ENCODE data around the gene SPATS1. TPM values are rescaled to one million over a fixed set of nuclear protein-coding genes. Genes with fewer than 3 reads are reported as not detected.

SPATS1 gene
- total RNA-seq, 1 donor from 2014 or later: not detected

GRCh38 chr6:44363377-44363926 is 21.0 kb downstream of the SPATS1 start:
- no peaks in the 10 kb centered on the region for H3K36me3 ChIP-seq
- no peak overlapping the region for H3K27ac ChIP-seq
- H3K9me3 ChIP-seq: no peaks in the 10 kb centered on the region
- TF ChIP-seq CTCF (IDR thresholded peaks at IDR 0.05): no peak
- peaks cover 3% of the 10 kb centered on the region for H3K27me3 ChIP-seq
- DNase-seq (no peak), ATAC-seq (no peak)
- no peaks in the 10 kb centered on the region for H3K4me1 ChIP-seq
- H3K4me3 ChIP-seq: no peak overlapping the region
- intact Hi-C loops (cut with DNase I): no loop called here

DNA sequence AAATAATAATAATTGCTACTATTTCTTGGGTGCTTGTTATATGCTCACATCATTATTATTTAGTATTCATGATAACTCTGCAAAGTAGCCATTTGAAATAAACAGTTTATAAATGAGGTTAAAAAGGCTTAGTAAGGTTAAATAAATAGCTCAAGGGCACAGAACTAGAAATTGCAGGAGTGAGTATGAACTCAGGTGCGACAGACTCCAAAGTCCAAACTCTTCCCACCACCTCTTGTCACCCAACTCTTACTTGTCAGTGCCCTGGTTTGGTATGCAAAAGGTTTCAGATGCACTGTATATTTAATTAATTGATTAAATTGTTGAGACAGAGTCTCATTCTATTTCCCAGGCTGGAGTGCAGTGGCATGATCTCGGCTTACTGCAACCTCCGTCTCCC is 24.3 kb downstream of the SPATS1 start:
- intact Hi-C loops (cut with DNase I): no loop called here
- no peak for ATAC-seq
- Histone ChIP-seq H3K9me3 (no peaks in the 10 kb centered on the region), H3K4me1 (no peaks in the 10 kb centered on the region), H3K36me3 (no peaks in the 10 kb centered on the region), H3K27me3 (peaks cover 3% of the 10 kb centered on the region), H3K27ac (no peak overlapping the region), H3K4me3 (no peak overlapping the region)
- no peak for TF ChIP-seq CTCF (IDR thresholded peaks at IDR 0.05)
- no peak for DNase-seq

DNA sequence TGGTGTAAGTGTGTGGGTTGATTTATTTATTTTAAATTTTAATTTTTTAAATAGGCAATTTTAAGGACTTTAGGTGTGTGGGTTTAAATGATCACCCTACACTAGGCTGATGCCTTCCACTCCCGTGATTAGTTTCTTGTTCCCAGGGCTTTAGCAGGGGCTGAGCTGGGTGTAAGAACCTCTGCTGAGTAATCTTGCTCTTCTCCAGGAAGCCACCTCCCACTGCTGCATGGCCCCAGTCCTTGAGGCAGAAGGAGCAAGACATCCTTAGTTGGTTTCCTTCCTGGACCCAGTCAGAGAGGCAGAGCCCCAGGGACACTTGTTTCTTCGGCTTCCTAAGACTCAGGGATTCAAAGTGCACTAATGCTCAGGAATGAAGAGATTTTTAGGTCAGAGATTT is 25.2 kb downstream of the SPATS1 start:
- intact Hi-C loops (cut with DNase I): no loop called here
- H3K27ac ChIP-seq: no peak overlapping the region
- ATAC-seq (no peak), DNase-seq (no peak)
- peaks cover 3% of the 10 kb centered on the region for H3K27me3 ChIP-seq
- TF ChIP-seq CTCF (IDR thresholded peaks at IDR 0.05): no peak
- no peaks in the 10 kb centered on the region for H3K36me3 ChIP-seq
- no peaks in the 10 kb centered on the region for H3K4me1 ChIP-seq
- no peaks in the 10 kb centered on the region for H3K9me3 ChIP-seq
- no peak overlapping the region for H3K4me3 ChIP-seq

DNA sequence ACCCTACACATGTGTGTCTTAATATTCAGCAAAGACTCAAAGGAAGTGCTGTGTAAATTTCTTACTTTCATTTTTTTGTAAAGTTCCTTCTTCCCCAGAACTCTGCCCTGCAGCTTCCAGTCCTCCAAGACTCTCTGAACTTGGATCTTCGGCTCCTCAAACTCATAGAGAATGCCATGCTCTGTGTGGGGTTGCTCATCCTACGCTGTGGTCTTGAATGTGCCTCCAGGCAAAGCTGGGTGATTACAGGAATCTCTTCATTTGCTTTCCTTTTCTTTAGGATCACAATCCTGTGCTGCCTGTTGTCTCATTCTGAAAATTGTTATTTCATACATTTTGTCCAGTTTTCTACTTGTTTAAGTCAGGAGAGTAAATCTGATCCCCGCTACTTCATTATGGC is 30.6 kb downstream of the SPATS1 start:
- no peaks in the 10 kb centered on the region for H3K9me3 ChIP-seq
- intact Hi-C loops (cut with DNase I): no loop called here
- H3K27me3 ChIP-seq: no peaks in the 10 kb centered on the region
- H3K27ac ChIP-seq: no peak overlapping the region
- no peak overlapping the region for H3K4me3 ChIP-seq
- no peaks in the 10 kb centered on the region for H3K36me3 ChIP-seq
- DNase-seq: no peak
- TF ChIP-seq CTCF (IDR thresholded peaks at IDR 0.05): no peak
- ATAC-seq: no peak
- H3K4me1 ChIP-seq: no peaks in the 10 kb centered on the region

- no peaks in the 10 kb centered on the region for H3K4me1 ChIP-seq
- ATAC-seq (no peak), DNase-seq (no peak)
- no peak overlapping the region for H3K27ac ChIP-seq
- no peak overlapping the region for H3K4me3 ChIP-seq
- no peaks in the 10 kb centered on the region for H3K36me3 ChIP-seq
- TF ChIP-seq CTCF (IDR thresholded peaks at IDR 0.05): no peak
- no peaks in the 10 kb centered on the region for H3K27me3 ChIP-seq
- intact Hi-C loops (cut with DNase I): no loop called here
- no peaks in the 10 kb centered on the region for H3K9me3 ChIP-seq
Observed at GRCh38 chr6:44373787-44374186, 31.3 kb downstream of the SPATS1 start.

- Histone ChIP-seq H3K4me1 (no peaks in the 10 kb centered on the region), H3K27ac (no peak overlapping the region), H3K27me3 (no peaks in the 10 kb centered on the region), H3K9me3 (no peaks in the 10 kb centered on the region), H3K4me3 (no peak overlapping the region), H3K36me3 (no peaks in the 10 kb centered on the region)
- ATAC-seq (no peak), DNase-seq (no peak)
- intact Hi-C loops (cut with DNase I): no loop called here
- TF ChIP-seq CTCF (IDR thresholded peaks at IDR 0.05): no peak
Observed at GRCh38 chr6:44375071-44375470, 32.6 kb downstream of the SPATS1 start.

Data from upper lobe of right lung (tissue), 1 donor.